ENCODE measurements around the gene XRN1. TPM values are rescaled to one million over a fixed set of nuclear protein-coding genes. Genes with fewer than 3 reads are reported as not detected.
"Not testable (repeated sequence)": the region's sequence is repeated elsewhere in the genome, so short reads cannot be mapped to it uniquely, and the experiment has no call there.

The XRN1 gene
- total RNA-seq, 4 donors from 2014 or later, result 23.4 to 48.1 (median 41.2) TPM

- H3K4me1 ChIP-seq, result no peaks in the 10 kb centered on the region
- no peak for TF ChIP-seq CTCF (IDR thresholded peaks at IDR 0.05)
- TF ChIP-seq POLR2A (IDR thresholded peaks at IDR 0.05), result no peak
- no peak for TF ChIP-seq EP300 (IDR thresholded peaks at IDR 0.05)
- no peak overlapping the region for H3K27ac ChIP-seq
- H3K9me3 ChIP-seq, result no peaks in the 10 kb centered on the region
- no peak overlapping the region for H3K4me3 ChIP-seq
- no peak for DNase-seq (ENCODE audit: low spot score in 2 of 2)
- H3K27me3 ChIP-seq, result no peaks in the 10 kb centered on the region
- WGBS, 2 donors, result 96 to 97% methylated on average over 5 of the region's 5 CpGs
- peaks cover 0 to 97% (median 6%) of the 10 kb centered on the region in 3 donors for H3K36me3 ChIP-seq
Measured at GRCh38 chr3:142354076-142354475, 93.8 kb downstream of the XRN1 start.

GRCh38 chr3:142353571-142353970 is 94.3 kb downstream of the XRN1 start:
- peaks cover 0 to 98% (median 6%) of the 10 kb centered on the region in 3 donors for H3K36me3 ChIP-seq
- H3K4me3 ChIP-seq, result no peak overlapping the region
- no peaks in the 10 kb centered on the region for H3K9me3 ChIP-seq
- no peaks in the 10 kb centered on the region for H3K4me1 ChIP-seq
- no peaks in the 10 kb centered on the region for H3K27me3 ChIP-seq
- no peak for DNase-seq (ENCODE audit: low spot score in 2 of 2)
- WGBS, 2 donors, result 97 to 99% methylated on average over 3 of the region's 3 CpGs
- H3K27ac ChIP-seq, result no peak overlapping the region
- TF ChIP-seq EP300 (IDR thresholded peaks at IDR 0.05) (no peak), CTCF (IDR thresholded peaks at IDR 0.05) (no peak), POLR2A (IDR thresholded peaks at IDR 0.05) (no peak)

GRCh38 chr3:142352698-142353097 is 95.1 kb downstream of the XRN1 start:
- not testable (repeated sequence) for H3K4me1 ChIP-seq; H3K9me3 ChIP-seq; H3K27me3 ChIP-seq; H3K4me3 ChIP-seq; H3K27ac ChIP-seq; DNase-seq (ENCODE audit: low spot score in 2 of 2)
- H3K36me3 ChIP-seq, result peaks cover 0 to 96% (median 6%) of the 10 kb centered on the region in 3 donors
- WGBS, 2 donors, result 97 to 98% methylated on average over 3 of the region's 3 CpGs

GRCh38 chr3:142348460-142348859 is 99.4 kb downstream of the XRN1 start:
- Histone ChIP-seq H3K36me3 (peaks cover 0 to 95% (median 14%) of the 10 kb centered on the region in 3 donors), H3K9me3 (no peaks in the 10 kb centered on the region), H3K4me3 (no peak overlapping the region), H3K27me3 (no peaks in the 10 kb centered on the region), H3K27ac (no peak overlapping the region), H3K4me1 (no peaks in the 10 kb centered on the region)
- TF ChIP-seq CTCF (IDR thresholded peaks at IDR 0.05), result no peak
- no peak for TF ChIP-seq POLR2A (IDR thresholded peaks at IDR 0.05)
- no peak for TF ChIP-seq EP300 (IDR thresholded peaks at IDR 0.05)
- 83 to 90% methylated on average over 1 of the region's 1 CpG for WGBS, 2 donors
- no peak for DNase-seq (ENCODE audit: low spot score in 2 of 2)

GRCh38 chr3:142337994-142338393 is 109.8 kb downstream of the XRN1 start:
- H3K9me3 ChIP-seq, result peaks cover 0 to 34% (median 6%) of the 10 kb centered on the region in 4 donors
- DNase-seq (ENCODE audit: low spot score in 2 of 2), result no peak
- peaks cover 0 to 83% (median 2%) of the 10 kb centered on the region in 3 donors for H3K36me3 ChIP-seq
- no peaks in the 10 kb centered on the region for H3K27me3 ChIP-seq
- no peak overlapping the region for H3K27ac ChIP-seq
- no peaks in the 10 kb centered on the region for H3K4me1 ChIP-seq
- TF ChIP-seq EP300 (IDR thresholded peaks at IDR 0.05) (no peak), CTCF (IDR thresholded peaks at IDR 0.05) (no peak), POLR2A (IDR thresholded peaks at IDR 0.05) (no peak)
- no peak overlapping the region for H3K4me3 ChIP-seq
- WGBS, 2 donors, result 73 to 74% methylated on average over 3 of the region's 3 CpGs

- DNase-seq (ENCODE audit: low spot score in 2 of 2), result no peak
- H3K36me3 ChIP-seq, result peaks cover 2 to 78% (median 12%) of the 10 kb centered on the region in 3 donors
- WGBS, 2 donors, result 96 to 97% methylated on average over 2 of the region's 2 CpGs
- no peaks in the 10 kb centered on the region for H3K4me1 ChIP-seq
- H3K4me3 ChIP-seq, result no peak overlapping the region
- TF ChIP-seq EP300 (IDR thresholded peaks at IDR 0.05) (no peak), POLR2A (IDR thresholded peaks at IDR 0.05) (no peak)
- H3K9me3 ChIP-seq, result no peaks in the 10 kb centered on the region
- no peaks in the 10 kb centered on the region for H3K27me3 ChIP-seq
- H3K27ac ChIP-seq, result no peak overlapping the region
Measured at GRCh38 chr3:142332390-142332789, 115.4 kb downstream of the XRN1 start.

GRCh38 chr3:142324275-142324953 is 123.4 kb downstream of the XRN1 start:
- WGBS, 2 donors, result 100% methylated on average over 1 of the region's 1 CpG
- DNase-seq (ENCODE audit: low spot score in 2 of 2); H3K9me3 ChIP-seq; H3K27me3 ChIP-seq; H3K4me1 ChIP-seq; H3K4me3 ChIP-seq; H3K27ac ChIP-seq: not testable (repeated sequence)
- H3K36me3 ChIP-seq, result peaks cover 0 to 52% (median 0%) of the 10 kb centered on the region in 3 donors
